ENCODE data around the gene AGXT.

AGXT gene

DNA sequence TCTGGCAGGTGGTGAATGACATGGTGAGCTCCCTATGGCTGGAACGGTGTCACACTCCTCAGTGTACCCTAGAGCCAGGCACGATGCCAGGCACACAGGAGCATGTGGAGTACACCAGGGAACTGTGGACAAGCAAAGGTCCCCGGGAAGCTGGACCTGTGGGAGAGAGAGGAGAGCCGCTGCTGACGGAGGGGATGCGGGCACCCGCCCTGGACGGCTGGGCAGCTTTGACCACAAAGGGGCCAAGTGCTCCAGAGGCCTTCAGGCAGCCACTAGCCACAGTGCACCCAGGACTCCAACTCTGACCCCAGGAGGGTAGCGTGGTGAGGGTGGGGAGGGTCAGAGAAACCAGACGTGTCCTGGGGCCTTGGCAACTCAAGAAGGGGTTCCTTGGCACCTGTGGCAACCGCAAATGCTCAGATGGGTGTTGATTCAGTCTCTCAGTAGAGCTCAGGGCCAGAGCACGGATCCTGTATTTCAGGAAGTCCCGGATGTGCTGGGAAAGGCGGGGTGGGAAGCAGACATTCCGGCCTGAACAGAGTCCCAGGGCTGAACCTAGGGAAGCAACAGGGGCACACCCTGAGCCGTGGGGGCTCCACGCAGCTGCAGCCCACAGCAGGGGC is 29.6 kb downstream of the AGXT start:
- DNase-seq (ENCODE audit: low read depth in 3 of 3), result no peak

DNA sequence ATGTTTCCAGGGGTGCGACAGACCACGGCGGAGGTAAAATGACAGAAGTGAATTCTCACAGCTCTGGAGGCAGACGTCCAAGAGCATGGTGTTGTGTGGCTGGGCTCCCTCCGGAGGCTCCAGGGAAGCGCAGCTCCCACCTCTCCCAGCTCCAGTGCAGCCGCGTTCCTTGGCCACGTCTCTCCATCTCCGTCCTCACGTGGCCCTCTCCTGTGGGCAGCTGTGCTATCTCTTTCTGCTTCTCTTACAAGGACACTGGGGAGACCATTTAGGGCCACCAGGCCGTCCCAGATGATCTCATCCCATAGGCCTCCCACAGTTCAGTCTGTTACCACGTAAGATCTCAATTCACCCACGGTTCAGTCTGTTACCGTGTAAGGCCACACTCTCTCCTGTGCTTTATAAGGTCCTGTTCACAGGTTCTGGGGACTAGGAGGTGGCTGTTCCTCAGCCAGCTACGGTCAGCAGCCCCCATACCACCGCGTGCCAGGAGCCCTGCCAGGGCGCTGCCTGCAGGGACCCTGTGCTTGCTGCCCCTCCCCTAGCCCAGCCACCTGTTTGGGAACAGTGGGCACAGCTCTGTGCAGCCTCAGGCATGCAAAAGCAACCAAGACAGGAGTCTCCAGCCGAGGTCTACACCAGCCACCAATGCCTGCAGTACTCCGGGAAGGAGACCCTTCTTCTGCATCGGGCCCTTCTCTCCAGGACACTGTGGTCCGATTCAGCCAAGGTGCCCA is 30.3 kb downstream of the AGXT start:
- no peak for DNase-seq (ENCODE audit: low read depth in 3 of 3)

DNA sequence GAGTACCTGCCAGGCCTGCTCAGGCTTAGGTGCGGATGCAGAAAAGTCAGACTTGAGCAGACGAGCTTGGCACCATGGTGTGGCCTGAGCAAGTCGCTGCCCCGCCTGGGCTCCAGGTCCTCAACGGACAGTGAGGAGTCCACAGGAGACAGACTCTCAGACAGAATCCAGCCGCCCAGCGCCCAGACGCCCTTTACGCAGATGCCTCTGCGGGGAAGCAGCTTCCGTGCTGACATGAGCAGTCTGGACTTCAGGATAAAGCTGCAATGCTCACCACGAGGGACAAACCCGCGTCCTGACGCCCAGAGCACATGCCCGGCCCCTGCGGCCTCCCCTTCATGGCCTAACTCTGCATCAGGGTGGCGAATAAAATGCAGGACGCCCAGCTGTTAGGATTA is 30.8 kb downstream of the AGXT start:
- no peak for DNase-seq (ENCODE audit: low read depth in 3 of 3)

DNA sequence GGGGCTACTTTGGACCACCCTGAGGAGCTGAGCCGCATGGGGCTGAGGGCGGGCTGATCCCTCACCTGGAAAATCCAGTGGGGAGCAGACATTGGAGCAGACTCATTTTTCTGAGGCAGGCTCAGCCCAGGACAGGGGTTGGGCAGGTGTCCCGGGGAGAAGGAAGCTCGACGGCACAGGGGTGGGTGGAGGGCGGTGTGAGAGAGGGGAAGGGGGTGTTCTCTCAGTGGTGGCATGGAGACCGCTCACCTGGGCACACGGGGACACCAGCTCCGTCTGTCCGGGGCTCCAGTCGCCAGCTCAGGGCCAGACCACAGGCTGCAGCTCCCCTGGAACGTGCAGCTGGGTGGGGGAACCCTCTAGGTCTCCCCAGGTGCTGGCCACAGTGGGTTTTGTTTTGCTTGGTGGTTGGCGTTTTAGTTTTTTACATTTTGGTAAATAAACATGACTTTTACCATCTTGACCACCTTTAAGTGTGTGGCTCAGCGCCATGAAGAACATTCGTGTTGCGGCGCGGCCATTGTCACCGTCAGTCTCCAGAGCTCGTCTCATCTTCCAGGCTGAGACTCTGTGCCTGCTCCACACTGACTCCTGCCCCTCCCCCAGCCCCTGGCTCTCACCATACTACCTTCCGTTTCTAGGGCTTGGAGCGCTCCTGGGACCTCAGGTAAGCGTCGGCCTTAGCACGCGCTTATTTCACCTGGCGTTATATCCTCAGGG is 31.7 kb downstream of the AGXT start:
- DNase-seq (ENCODE audit: low read depth in 3 of 3), result no peak

DNA sequence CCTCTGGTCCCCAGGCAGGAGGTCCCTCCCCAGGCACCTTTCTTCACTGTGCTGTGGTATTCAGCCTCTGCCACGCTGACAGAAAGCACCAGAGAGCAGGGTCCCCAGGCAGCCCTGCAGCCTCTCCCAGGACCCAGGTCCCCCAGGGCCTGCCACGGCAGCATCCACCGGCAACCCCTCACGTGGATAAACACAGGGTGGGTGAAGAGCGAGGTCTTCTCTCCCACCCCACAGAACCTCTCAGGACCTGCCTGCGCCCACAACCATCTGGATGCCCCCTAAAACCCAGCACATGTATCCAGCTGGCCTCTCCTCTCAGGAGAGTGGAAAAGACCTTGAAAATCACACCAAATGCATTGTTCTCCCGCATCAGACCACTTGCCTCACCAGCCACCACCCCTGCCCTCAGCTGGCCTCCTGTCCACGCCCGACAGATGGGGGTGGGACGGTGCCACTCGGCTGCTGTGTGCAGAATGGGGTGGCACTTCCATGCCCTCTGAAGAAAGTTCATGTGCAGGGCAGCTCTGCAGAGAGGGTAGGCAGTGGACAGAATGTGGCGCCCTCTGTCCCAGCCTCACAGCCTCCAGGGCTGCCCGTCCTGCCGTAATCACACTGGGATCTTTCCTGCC is 33.5 kb downstream of the AGXT start:
- DNase-seq (ENCODE audit: low read depth in 3 of 3), result no peak

DNA sequence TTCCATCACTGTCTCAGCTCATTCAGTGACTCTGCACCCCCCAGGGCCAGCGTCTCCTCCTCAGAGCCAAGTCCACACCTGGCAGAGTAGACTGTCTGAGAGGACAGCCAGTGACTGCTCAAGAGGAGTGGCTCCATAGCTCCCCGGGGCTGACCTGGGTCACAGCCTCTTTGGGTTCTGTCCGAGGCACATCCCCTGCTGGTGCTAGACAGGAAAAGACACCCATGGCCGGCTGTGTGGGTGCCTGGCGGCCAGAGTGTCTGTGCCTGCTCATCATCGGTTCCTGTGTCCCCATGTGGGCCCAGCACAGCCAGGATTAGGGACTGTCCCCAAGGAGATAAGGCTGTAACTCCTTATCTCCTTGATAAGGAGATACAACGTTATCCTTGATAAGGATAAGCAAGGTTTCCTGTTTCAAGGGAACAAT is 34.0 kb downstream of the AGXT start:
- DNase-seq (ENCODE audit: low read depth in 3 of 3), result no peak

DNA sequence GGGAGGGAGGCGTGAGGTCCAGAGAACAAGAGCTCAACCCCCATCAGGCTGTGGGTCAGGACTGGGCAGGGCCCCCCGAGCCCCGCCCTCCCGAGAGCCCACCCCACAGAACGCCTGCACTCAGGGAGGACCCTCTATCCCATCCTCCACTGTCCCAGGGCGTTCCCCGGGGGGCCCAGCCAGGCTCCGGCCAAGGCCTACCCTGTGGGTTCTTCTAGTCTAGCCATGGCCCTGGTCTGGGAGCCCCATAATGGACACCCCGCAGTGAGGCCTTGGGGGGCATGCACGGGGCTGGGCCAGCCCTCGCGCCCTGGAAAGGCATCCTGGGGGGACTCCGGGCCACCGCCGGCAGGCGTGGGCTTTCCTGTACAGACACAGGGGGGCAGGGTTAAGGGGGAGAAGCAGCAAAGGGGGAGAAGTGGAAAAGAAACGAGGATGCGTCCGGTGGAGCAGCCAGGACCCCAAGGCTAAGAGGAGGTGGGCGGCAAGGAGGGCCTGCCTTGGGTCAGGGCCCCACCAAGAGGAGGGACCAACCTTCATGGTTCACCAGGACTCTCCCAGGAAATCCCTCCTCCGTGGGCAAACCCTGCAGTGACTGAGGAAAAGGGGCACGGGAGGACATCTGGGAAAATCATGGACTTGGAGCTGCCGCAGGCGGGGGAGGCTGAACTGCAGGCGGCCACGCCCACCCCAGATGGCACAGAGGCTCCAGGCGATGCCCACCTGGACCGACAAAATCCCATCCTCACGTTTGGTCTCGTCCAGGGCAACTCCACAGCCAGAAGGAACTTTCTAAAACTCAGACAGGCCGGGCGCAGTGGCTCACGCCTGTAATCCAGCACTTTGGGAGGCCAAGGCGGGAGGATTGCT is 34.8 kb downstream of the AGXT start:
- no peak for DNase-seq (ENCODE audit: low read depth in 3 of 3)

DNA sequence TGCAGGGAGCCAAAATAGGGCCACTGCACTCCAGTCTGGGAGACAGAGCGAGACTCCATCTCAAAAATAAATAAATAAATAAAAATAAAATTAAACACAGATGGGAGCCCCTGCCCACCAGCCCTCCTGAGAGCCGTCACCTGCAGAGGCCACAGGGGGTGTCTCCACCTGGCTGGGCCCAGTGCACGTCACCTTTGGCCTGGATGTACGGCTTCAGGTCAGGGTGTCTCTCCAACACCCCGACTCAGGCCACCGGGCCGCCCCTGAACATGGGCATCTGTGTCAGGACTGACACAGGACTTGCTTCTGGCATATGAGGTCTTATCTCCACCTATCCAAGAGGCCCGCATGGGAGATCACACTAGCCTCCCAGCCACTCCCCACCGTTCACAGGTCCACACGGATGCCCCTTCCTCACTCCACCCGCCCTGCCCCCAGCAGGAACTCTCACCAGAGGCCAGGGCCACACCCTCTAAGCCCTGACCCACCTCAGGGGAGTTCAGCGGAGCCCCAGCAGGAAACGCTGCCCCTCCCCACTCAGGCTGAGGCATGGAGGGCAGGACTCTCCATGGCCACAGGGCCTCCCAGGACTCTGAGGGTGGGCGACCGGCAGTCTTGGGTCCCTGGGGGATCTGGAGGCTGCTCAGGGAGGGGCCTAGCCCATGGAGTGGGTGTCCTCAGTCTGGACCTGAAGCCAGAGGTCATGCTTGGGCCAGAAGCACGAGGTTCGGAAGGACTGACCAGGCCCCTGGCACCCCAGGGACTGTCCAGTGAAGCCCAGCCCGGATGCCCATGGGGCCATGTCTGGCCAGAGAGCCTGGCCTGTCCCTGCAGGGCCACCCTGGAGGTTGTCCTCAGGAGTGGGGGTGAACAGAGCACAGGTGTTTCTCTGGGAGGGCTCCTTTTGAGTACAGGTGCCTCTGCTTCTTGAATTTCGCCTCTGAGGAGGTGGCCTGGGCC is 35.9 kb downstream of the AGXT start:
- no peak for DNase-seq (ENCODE audit: low read depth in 3 of 3)

DNA sequence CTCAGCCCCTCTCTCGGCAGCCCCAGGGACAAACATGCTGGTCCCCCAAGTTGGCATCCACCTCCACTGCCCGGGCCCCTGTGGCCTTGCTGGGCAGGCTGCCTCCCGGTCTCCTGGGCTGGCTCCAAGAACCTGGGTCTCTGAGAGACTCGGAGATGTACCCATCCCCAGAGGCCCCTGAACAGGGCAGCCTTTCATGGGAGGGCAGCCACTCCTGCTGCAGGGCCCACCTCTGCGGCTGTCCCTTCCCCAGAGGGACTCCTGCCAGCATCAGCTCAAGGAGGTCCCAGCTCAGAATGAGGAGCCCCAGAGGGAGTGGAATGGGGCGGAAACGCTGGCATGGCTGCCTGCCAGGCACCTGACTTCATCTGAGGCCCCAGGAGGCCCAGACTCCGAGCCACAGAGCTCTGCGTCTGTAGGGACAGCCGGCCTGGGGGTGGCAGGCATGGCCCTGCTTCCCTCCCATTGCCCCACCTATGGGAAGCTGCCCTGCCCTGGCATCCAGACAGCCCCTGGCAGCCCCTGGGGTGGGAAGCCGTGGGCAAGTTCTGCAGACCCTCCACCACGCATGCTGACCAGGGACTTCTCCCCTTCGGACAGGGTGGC is 36.7 kb downstream of the AGXT start:
- DNase-seq (ENCODE audit: low read depth in 3 of 3), result no peak

DNA sequence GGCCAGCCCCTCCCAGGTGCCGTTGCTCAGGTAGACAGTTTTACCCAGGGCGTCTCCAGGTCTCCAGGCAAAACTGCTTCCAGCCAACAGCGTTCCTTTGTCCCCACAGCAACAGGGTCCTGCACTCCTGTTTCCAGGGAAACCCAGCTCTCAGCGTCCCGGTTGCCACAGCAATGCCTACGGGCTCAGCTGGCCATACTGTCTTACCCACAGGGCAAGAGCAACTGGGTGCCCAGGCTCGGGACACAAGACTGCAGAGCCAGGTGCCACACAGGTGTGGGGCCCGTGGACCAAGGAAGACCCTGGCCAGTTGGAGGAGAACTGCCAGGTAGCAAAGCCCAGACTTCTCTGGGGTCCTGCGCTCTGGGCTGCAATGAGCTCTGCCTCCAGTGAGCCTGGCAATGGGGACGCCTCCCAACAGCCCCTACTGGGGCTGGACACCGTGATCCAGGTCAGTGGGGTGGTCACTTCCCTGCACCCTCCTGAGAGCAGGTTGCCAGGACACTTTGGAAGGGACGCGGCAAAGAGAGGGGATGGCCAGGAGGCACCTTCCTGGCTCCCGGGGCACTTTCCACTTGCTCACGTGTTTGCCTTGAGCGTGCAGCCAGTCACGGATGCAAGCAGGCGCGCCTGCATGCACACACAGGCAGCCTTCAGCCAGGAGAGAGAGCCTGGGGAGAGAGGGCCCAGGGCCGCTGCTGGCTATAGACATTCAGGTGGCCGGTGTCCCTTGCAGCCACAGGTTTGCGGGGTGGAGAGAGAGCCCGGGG is 37.7 kb downstream of the AGXT start, which contains the start of gene CROCC2:
Gene CROCC2, plus strand, starts transcription at position 196 of the 770 bp plus-strand sequence. Its CDS starts 178 bp downstream, at position 374.
- no peak for DNase-seq (ENCODE audit: low read depth in 3 of 3)

DNA sequence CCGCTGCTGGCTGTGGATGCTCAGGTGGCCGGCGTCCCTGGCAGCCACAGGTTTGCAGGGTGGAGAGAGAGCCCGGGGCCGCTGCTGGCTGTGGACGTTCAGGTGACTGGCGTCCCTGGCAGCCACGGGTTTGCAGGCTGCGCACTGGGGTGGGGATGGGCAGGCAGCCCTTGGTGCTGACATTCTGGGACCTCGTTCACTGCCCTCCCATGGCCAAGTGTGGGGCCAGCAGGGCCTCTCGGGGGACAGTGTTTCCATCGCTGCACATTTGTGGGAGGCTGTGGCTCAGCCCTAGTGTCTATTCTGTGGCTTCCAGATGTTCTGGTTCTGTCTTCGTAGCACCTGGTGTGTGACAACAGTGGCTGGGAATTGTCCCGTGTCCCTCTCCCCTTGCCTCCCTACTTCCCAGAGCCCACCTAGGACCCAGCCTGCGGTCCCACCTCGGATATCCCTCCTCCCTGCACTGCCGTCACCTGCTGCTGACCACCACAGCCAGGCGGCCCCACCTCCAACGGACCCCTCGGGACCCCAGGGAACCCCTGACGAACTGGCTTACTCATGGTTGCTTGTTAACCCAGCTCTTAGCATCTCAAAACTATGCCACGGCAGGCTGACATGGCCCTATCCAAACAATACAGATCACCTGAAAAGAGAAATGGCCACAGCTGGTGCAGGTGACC is 38.4 kb downstream of the AGXT start:
- no peak for DNase-seq (ENCODE audit: low read depth in 3 of 3)

DNA sequence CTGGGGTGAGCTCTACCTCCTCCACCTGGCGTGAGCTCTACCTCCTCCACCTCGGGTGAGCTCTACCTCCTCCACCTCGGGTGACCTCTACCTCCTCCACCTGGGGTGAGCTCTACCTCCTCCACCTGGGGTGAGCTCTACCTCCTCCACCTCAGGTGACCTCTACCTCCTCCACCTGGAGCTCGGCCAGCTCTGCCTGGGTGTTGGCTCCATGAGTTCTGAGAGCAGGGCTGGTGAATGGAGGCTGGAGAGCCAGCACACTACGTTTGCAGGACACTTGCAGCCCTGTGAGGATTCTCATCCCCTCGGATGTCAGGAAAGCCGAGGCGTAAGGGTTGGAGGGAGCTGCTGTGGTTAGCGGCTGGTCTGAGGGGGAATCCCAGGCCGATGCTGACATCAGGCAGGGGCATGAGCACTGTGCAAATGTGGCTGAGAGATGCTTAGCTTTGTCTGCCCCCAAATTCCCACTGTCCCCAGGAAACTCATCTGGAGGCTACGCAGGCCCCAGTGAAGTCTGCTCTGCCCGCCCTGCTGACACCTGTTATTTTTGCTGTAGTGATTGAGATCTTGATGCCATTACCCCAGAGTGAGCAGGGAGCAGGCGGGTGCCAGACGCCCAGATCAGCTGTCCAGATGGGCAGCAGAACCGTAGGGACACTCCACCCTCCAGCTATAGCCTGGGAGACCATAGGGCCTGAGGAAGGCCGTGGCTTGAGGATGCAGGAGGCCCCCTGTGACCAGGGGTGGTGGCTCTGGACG is 40.8 kb downstream of the AGXT start:
- DNase-seq (ENCODE audit: low read depth in 3 of 3), result no peak

DNA sequence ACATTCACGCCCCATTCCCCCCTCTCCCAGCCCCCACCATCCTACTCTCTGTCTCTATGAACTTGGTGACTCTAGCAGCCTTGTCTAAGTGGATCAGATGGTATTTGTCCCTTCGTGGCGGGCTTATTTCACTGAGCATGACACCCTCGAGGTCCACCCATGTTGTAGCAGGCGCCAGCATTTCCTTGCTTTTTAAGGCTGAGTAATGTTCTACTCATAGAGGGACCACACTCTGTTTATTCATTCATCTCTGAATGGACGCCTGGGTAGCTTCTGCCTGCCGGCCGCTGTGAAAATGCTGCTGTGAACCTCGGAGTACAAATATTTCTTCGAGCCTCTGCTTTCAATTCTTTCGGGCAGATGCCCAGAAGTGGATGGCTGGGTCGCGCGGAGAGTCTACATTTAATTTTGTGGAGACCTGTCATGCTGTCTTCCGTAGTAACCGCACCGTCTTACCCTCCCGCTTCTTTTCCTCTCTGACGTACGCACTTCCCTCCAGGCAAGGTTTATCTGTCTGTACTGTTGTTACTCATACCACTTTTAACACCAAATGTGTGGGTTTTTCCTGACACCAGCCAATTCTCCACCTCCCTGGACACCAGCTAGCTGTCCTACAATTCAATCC is 43.1 kb downstream of the AGXT start:
- no peak for DNase-seq (ENCODE audit: low read depth in 3 of 3)

DNA sequence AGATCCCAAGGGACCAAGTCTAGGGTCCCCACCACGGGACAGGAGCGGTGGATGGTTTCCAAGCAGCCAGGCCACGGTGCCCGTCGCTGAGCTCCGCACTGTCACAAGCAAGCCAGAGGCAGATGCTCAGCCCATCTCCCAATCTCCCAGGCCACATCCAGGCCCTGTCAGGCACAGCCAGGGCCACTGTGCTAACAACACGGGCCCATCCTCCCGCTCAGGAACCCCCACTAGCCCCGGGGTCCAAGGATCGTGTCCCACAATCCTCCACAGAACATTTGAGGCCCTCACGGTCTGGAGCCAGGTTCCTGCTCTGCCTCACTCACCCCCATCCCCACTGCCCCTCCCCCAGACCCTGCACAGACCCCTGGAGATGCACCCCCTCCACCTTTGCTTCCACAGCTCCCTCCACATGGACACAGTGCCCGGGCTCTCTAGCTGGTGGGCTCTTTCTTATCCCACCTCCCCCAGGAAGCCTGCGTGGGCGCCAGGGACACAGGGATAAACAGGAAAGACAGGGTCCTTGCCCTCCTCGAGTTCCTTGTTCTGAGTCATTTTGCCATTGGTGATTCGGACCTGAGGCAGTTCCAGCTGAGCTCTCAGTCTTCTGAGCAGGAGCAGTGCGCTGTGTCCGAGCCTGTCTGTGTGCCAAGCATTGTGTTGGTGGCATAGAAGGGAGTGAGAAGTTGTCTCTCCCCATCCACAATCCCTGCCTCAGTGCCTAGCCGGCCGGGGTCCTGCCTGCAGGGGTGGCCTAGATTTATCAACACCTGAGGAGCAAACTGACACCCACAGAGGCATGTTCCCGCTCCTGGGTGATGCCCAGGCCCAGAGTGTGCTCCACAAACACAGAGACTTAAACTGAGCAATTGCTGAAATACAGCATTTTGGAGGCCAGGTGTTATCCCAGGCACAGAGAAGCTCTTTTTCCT is 44.5 kb downstream of the AGXT start:
- DNase-seq (ENCODE audit: low read depth in 3 of 3), result no peak

DNA sequence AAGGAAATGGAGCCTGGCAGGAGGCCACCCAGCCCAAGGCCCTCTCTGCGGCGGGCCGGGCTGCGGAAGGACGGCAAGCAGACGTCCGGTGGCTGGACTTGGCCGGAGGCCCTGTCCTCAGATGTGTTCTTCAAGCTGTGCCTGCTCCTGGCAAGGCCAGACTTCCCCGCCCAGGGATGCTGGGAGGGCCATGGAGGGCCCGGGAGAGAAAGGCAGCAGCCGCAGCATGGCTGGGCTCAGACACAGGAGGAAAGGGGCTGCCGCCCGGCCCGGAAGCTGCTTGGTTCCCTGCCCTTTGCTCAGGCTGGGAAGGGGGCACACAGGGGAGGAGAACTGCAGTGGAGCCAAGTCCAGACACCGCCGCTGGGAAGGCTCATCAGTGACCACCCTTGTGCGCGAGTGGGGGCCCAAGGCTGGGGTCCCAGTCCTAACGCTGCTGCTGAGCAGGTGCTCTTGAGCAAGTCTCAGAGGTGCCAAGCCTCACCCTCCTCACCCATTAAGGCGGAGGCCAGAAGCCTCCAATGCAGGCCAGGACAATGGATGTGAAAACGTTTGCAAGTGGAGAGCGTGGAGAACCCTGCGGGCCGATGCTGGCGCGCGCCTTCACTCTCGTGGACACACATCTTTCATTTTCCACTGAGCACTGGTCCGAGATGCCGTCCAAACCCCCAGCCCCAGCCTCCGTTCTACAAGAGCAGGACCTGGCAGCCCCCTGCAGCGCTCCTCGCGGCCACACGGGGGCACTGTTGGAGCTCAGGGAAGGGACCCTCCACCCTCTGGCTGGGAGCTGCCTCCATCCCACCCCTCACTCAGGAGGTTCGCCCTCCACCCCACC is 45.4 kb downstream of the AGXT start:
- peak; percentile 28 to 36 (median 34) for DNase-seq (ENCODE audit: low read depth in 3 of 3)

All from stimulated activated CD4-positive, alpha-beta T cell treated with anti-CD3 and anti-CD28 coated beads, TNF-alpha, amount 100 ng/mL, for 4 hours (primary cell).